ENCODE results near the gene IL18.

DNA sequence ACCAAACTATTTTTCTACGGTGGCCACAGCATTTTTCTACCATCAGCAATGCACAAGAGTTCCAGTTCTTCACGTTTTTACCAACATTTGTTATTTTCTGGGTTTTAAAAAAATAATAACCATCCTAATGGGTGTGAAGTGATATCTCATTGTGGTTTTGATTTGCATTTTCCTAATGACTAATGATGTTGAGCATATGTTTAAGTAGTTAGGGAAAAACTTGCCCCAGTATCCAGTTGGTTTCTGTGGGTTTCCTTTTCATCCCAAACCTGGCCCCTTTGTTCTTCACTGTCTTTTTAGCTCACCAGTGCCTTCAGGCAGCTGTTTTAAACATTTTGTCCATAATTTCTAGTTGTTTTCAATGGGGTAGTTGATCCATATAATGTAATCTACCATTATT is 47.6 kb upstream of the IL18 start:
- TF ChIP-seq, protein P1, sequence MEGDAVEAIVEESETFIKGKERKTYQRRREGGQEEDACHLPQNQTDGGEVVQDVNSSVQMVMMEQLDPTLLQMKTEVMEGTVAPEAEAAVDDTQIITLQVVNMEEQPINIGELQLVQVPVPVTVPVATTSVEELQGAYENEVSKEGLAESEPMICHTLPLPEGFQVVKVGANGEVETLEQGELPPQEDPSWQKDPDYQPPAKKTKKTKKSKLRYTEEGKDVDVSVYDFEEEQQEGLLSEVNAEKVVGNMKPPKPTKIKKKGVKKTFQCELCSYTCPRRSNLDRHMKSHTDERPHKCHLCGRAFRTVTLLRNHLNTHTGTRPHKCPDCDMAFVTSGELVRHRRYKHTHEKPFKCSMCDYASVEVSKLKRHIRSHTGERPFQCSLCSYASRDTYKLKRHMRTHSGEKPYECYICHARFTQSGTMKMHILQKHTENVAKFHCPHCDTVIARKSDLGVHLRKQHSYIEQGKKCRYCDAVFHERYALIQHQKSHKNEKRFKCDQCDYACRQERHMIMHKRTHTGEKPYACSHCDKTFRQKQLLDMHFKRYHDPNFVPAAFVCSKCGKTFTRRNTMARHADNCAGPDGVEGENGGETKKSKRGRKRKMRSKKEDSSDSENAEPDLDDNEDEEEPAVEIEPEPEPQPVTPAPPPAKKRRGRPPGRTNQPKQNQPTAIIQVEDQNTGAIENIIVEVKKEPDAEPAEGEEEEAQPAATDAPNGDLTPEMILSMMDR (conservative IDR thresholded peaks at IDR 0.05; ENCODE audit: low read length): no peak
- no peak for TF ChIP-seq EZH2phosphoT487 (IDR thresholded peaks at IDR 0.05; ENCODE audit: borderline replicate concordance, low read depth, low read length)

Data from OCI-LY7 (cell line).